ENCODE data around the gene LMNB1.

LMNB1 gene

DNA sequence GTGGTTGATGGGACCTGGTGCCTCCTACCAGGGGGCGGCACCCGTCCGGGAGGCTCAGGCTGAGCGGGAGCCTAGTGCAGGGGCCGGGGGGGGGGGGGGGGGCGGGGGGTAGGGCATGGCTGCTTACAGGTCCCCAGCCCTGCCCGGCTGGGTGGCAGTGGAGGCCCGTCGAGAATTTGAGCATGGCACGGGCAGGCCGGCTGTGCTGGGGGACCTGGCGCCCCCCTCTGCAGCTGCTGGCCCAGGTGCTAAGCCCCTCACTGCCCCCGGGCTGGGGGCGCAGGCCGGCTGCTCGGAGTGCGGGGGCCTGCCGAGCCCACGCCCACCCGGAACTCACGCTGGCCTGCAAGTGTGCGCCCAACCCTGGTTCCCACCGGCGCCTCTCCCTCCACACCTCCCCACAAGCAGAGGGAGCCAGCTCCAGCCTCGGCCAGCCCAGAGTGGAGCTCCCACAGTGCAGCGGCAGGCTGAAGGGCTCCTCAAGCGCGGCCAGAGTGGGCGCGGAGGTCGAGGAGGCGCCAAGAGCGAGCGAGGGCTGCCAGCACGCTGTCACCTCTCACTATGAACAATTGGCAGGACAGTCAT, 77.7 kb downstream of the LMNB1 start:
- TF ChIP-seq, protein P1, sequence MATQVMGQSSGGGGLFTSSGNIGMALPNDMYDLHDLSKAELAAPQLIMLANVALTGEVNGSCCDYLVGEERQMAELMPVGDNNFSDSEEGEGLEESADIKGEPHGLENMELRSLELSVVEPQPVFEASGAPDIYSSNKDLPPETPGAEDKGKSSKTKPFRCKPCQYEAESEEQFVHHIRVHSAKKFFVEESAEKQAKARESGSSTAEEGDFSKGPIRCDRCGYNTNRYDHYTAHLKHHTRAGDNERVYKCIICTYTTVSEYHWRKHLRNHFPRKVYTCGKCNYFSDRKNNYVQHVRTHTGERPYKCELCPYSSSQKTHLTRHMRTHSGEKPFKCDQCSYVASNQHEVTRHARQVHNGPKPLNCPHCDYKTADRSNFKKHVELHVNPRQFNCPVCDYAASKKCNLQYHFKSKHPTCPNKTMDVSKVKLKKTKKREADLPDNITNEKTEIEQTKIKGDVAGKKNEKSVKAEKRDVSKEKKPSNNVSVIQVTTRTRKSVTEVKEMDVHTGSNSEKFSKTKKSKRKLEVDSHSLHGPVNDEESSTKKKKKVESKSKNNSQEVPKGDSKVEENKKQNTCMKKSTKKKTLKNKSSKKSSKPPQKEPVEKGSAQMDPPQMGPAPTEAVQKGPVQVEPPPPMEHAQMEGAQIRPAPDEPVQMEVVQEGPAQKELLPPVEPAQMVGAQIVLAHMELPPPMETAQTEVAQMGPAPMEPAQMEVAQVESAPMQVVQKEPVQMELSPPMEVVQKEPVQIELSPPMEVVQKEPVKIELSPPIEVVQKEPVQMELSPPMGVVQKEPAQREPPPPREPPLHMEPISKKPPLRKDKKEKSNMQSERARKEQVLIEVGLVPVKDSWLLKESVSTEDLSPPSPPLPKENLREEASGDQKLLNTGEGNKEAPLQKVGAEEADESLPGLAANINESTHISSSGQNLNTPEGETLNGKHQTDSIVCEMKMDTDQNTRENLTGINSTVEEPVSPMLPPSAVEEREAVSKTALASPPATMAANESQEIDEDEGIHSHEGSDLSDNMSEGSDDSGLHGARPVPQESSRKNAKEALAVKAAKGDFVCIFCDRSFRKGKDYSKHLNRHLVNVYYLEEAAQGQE (IDR thresholded peaks at IDR 0.05; ENCODE audit: insufficient read depth in 1 of 2, low read depth in 2 of 2, low read length in 2 of 2) = no peak
- no peak for TF ChIP-seq SIN3A (IDR thresholded peaks at IDR 0.05; ENCODE audit: borderline replicate concordance, insufficient read depth, low read length)

DNA sequence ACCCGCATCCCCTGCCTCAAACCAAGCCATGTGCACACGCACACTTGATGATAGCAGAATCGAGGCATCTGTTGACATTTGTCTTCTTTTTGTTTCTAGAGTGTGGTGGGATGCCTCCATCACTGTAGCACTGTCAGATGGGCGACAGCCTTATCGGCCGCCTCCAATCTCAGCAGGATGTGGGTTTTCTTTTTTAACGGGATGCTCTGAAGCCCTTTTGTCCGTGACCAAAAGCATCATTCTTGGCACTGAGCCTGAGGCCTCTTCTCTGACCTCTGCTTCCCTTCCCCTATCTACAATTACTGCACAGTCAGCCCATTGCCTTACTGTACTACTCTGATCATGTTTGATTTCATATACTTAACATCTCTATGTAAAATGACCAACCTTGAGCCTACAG, 78.3 kb downstream of the LMNB1 start:
- TF ChIP-seq TAF1 (IDR thresholded peaks at IDR 0.05; ENCODE audit: borderline replicate concordance, insufficient read depth, low read length) = 0 out of 2 replicates have a peak, but pooled peaks have one; percentile 23
- peak; percentile 45; the same call in 1 of the 2 replicates for TF ChIP-seq SIN3A (IDR thresholded peaks at IDR 0.05; ENCODE audit: borderline replicate concordance, insufficient read depth, low read length)
- no peak for TF ChIP-seq POLR2AphosphoS5 (IDR thresholded peaks at IDR 0.05; ENCODE audit: low read depth, low read length)
- TF ChIP-seq, protein P1 (IDR thresholded peaks at IDR 0.05; ENCODE audit: insufficient read depth in 1 of 2, low read depth in 2 of 2, low read length in 2 of 2) = no peak
- peak; percentile 22 for TF ChIP-seq FOXP2 (optimal IDR thresholded peaks at IDR 0.05; ENCODE audit: borderline replicate concordance, extremely low read depth, extremely low read length, insufficient read depth)

DNA sequence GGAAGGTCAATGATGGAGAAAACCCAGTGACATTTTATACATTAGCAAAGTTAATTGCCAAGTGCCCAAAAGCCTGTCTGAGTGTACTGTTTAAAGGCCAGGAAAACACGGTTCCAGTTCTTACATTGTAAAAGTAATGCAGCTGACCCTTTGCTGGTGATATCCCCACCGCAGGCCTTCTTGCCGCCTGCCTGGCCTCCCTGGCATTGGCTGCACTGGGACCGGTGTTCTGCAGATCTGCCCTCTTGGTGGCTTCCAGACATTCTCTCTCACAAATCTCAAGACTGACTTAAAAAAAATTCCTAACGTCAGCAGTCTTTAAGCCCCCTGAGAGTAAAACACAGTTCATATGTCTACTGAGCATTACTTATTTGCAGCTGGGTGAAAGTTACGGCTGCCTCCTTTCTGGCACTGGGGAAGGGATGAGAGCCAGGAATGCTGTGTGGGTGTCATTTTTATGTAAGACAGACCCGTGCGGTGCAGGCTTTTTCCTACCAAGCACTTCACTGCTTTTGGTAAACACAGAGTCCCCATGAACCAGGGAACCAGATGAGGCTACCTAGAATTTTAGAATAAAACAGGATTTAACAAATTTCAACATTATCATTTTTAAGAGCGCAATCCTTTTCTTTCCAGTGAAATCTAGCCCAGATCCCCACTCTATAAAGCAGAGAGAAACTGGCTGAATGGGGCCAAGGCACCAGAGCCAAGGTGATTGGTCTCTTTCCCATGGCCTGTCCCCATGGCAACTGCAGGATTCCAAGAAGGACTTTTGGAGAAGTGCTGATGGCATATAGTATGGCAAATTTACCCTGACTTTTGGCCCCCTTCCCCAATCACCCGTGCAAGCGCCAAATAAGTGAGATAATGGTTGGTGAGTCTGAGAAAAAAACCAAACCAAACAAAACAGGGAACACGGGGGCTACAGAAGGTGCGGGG, 80.8 kb downstream of the LMNB1 start:
- TF ChIP-seq TAF1 (IDR thresholded peaks at IDR 0.05; ENCODE audit: borderline replicate concordance, insufficient read depth, low read length) (no peak), SIN3A (IDR thresholded peaks at IDR 0.05; ENCODE audit: borderline replicate concordance, insufficient read depth, low read length) (no peak), POLR2AphosphoS5 (IDR thresholded peaks at IDR 0.05; ENCODE audit: low read depth, low read length) (no peak), FOXP2 (optimal IDR thresholded peaks at IDR 0.05; ENCODE audit: borderline replicate concordance, extremely low read depth, extremely low read length, insufficient read depth) (no peak)
- TF ChIP-seq, protein P1 (IDR thresholded peaks at IDR 0.05; ENCODE audit: insufficient read depth in 1 of 2, low read depth in 2 of 2, low read length in 2 of 2) = no peak

DNA sequence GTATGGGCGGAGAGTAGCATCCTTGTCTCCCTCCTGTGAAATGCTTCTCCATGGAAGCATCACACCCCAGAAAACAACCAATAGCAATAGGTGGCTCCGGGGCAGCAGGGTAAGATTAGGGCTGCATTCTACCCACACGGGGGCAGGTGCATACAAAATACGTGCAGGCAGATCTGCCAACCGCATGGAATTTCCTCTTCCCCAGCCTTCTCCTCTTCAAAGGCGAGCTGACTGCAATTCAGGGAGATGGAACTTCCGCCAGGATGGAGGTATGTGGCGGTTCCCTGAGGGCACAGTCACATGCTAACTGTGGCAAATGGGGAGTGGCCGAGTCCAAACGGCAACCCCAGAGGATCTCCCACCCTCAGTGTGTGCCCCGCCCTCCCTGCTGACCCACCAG, 81.5 kb downstream of the LMNB1 start:
- TF ChIP-seq TAF1 (IDR thresholded peaks at IDR 0.05; ENCODE audit: borderline replicate concordance, insufficient read depth, low read length) (no peak), SIN3A (IDR thresholded peaks at IDR 0.05; ENCODE audit: borderline replicate concordance, insufficient read depth, low read length) (no peak), POLR2AphosphoS5 (IDR thresholded peaks at IDR 0.05; ENCODE audit: low read depth, low read length) (no peak), FOXP2 (optimal IDR thresholded peaks at IDR 0.05; ENCODE audit: borderline replicate concordance, extremely low read depth, extremely low read length, insufficient read depth) (no peak)
- TF ChIP-seq, protein P1 (IDR thresholded peaks at IDR 0.05; ENCODE audit: insufficient read depth in 1 of 2, low read depth in 2 of 2, low read length in 2 of 2) = no peak
